Activated T-cell treated with anti-CD3 and anti-CD28 coated beads, Interleukin-2, amount 50 U/mL, for 72 hours (primary cell): ENCODE results near the gene PNLDC1. TPM values are rescaled to one million over a fixed set of nuclear protein-coding genes. Genes with fewer than 3 reads are reported as not detected.
"Not testable (repeated sequence)": the region's sequence is repeated elsewhere in the genome, so short reads cannot be mapped to it uniquely, and the experiment has no call there.

ENCODE experiments used
- ATAC-seq, 2 donors: fragments of 150-1000 bp; cut with Tn5 transposase; replicated peaks in 1 of 2; 2 replicates each; pipeline ENCODE4 v1.10.0; 2021; ENCODE audit warnings: moderate library complexity in 2 of 2, mild to moderate bottlenecking in 1 of 2
- DNase-seq, 2 donors: peaks; one replicate each; pipeline ENCODE4 v3.0.0; 2021 to 2022; ENCODE audit warnings: mixed read lengths in 1 of 2
- H3K27ac Mint-ChIP-seq: one replicate; pipeline ENCODE4 v1.8.0; 2022; ENCODE audit warnings: mild to moderate bottlenecking, moderate library complexity, mixed read lengths
- H3K27me3 Mint-ChIP-seq: one replicate; pipeline ENCODE4 v1.8.0; 2022; ENCODE audit warnings: low read depth, mixed read lengths
- H3K36me3 Mint-ChIP-seq, 2 donors: one replicate each; pipeline ENCODE4 v1.8.0; 2022; ENCODE audit warnings: mixed read lengths in 2 of 2, mild to moderate bottlenecking in 1 of 2; ENCODE audit not compliant: insufficient read depth in 2 of 2
- H3K4me1 Mint-ChIP-seq: one replicate; pipeline ENCODE4 v1.8.0; 2022; ENCODE audit warnings: low read depth, mixed read lengths
- H3K4me3 Mint-ChIP-seq, 2 donors: one replicate each; pipeline ENCODE4 v1.8.0; 2022; ENCODE audit warnings: mild to moderate bottlenecking in 2 of 2, mixed read lengths in 2 of 2, moderate library complexity in 2 of 2
- H3K9me3 Mint-ChIP-seq, 2 donors: one replicate each; pipeline ENCODE4 v1.8.0; 2022; ENCODE audit warnings: mixed read lengths in 2 of 2
- total RNA-seq, 2 donors: library from RNA; stranded (reverse); gene quantifications; one replicate each; pipeline ENCODE4 v1.2.3, GENCODE V29; 2022

Gene PNLDC1
- total RNA-seq, 2 donors from 2014 or later: 0.37 to 0.62 TPM

- peaks cover 66% of the 10 kb centered on the region for H3K4me1 Mint-ChIP-seq
- no peaks in the 10 kb centered on the region for H3K27me3 Mint-ChIP-seq
- peaks cover 13 to 36% of the 10 kb centered on the region in 2 donors for H3K36me3 Mint-ChIP-seq
- peak; percentile 90 to 94 for DNase-seq
- peak within 1 kb of the TSS; percentile 96 to 100 for H3K4me3 Mint-ChIP-seq
- peak; percentile 87 to 88 for ATAC-seq
- H3K27ac Mint-ChIP-seq: peak within 1 kb of the TSS; percentile 97
- no peaks in the 10 kb centered on the region for H3K9me3 Mint-ChIP-seq
These were observed 9.7 kb upstream of the PNLDC1 start, which contains the start of gene MRPL18 for GRCh38 chr6:159790149-159790955. Gene MRPL18 (plus strand): TSS chr6:159790467. CDS start chr6:159790588, 121 bp downstream.

- Mint-ChIP-seq H3K4me3 (peak overlapping the region; percentile 96 to 100), H3K4me1 (peaks cover 66% of the 10 kb centered on the region), H3K27me3 (no peaks in the 10 kb centered on the region), H3K27ac (peak overlapping the region; percentile 97), H3K9me3 (no peaks in the 10 kb centered on the region), H3K36me3 (peaks cover 13 to 38% of the 10 kb centered on the region in 2 donors)
- DNase-seq (peak in 1 of 2 donors; percentile 17), ATAC-seq (no peak)
These were observed 9.0 kb upstream of the PNLDC1 start for GRCh38 chr6:159790956-159791598.

- not testable (repeated sequence) for H3K9me3 Mint-ChIP-seq, H3K4me3 Mint-ChIP-seq, DNase-seq, ATAC-seq, H3K27me3 Mint-ChIP-seq
- peaks cover 67% of the 10 kb centered on the region for H3K4me1 Mint-ChIP-seq
- H3K36me3 Mint-ChIP-seq: peaks cover 7 to 43% of the 10 kb centered on the region in 2 donors
- H3K27ac Mint-ChIP-seq: peak overlapping the region; percentile 86
These were observed 5.1 kb upstream of the PNLDC1 start for GRCh38 chr6:159794976-159795375.

- H3K27ac Mint-ChIP-seq: peak overlapping the region; percentile 94
- peak overlapping the region in 1 of 2 donors; percentile 6 for H3K4me3 Mint-ChIP-seq
- no peaks in the 10 kb centered on the region for H3K9me3 Mint-ChIP-seq
- ATAC-seq (peak in 1 of 2 donors; percentile 47), DNase-seq (no peak)
- H3K4me1 Mint-ChIP-seq: peaks cover 49% of the 10 kb centered on the region
- H3K27me3 Mint-ChIP-seq: no peaks in the 10 kb centered on the region
- H3K36me3 Mint-ChIP-seq: peaks cover 2 to 30% of the 10 kb centered on the region in 2 donors
These were observed 2.5 kb upstream of the PNLDC1 start for GRCh38 chr6:159797554-159797953.

GRCh38 chr6:159801935-159802334 is 1.9 kb downstream of the PNLDC1 start:
- H3K9me3 Mint-ChIP-seq: no peaks in the 10 kb centered on the region
- H3K4me1 Mint-ChIP-seq: peaks cover 15% of the 10 kb centered on the region
- no peak overlapping the region for H3K4me3 Mint-ChIP-seq
- no peaks in the 10 kb centered on the region for H3K27me3 Mint-ChIP-seq
- DNase-seq (no peak), ATAC-seq (no peak)
- H3K36me3 Mint-ChIP-seq: peaks cover 0 to 17% of the 10 kb centered on the region in 2 donors
- no peak overlapping the region for H3K27ac Mint-ChIP-seq

GRCh38 chr6:159804504-159804903 is 4.4 kb downstream of the PNLDC1 start:
- no peak for ATAC-seq

GRCh38 chr6:159805440-159806020 is 5.5 kb downstream of the PNLDC1 start:
- H3K4me1 Mint-ChIP-seq: no peaks in the 10 kb centered on the region
- no peaks in the 10 kb centered on the region for H3K9me3 Mint-ChIP-seq
- H3K27ac Mint-ChIP-seq: no peak overlapping the region
- ATAC-seq (no peak), DNase-seq (no peak)
- no peaks in the 10 kb centered on the region for H3K36me3 Mint-ChIP-seq
- no peak overlapping the region for H3K4me3 Mint-ChIP-seq
- H3K27me3 Mint-ChIP-seq: no peaks in the 10 kb centered on the region

More at GRCh38 chr6:159804504-159804903, 4.4 kb downstream of the PNLDC1 start:
- peaks cover 0 to 1% of the 10 kb centered on the region in 2 donors for H3K36me3 Mint-ChIP-seq
- no peaks in the 10 kb centered on the region for H3K4me1 Mint-ChIP-seq
- H3K27me3 Mint-ChIP-seq: no peaks in the 10 kb centered on the region
- H3K4me3 Mint-ChIP-seq: no peak overlapping the region
- no peak overlapping the region for H3K27ac Mint-ChIP-seq
- no peaks in the 10 kb centered on the region for H3K9me3 Mint-ChIP-seq
- no peak for DNase-seq

GRCh38 chr6:159806021-159806458 is 6.0 kb downstream of the PNLDC1 start:
- H3K27ac Mint-ChIP-seq: no peak overlapping the region
- H3K4me1 Mint-ChIP-seq: no peaks in the 10 kb centered on the region
- no peak for DNase-seq
- H3K4me3 Mint-ChIP-seq: no peak overlapping the region
- H3K9me3 Mint-ChIP-seq: no peaks in the 10 kb centered on the region
- ATAC-seq: no peak
- no peaks in the 10 kb centered on the region for H3K27me3 Mint-ChIP-seq
- no peaks in the 10 kb centered on the region for H3K36me3 Mint-ChIP-seq

GRCh38 chr6:159807150-159807858 is 7.2 kb downstream of the PNLDC1 start:
- ATAC-seq (no peak), DNase-seq (no peak)
- H3K4me1 Mint-ChIP-seq: no peaks in the 10 kb centered on the region
- no peak overlapping the region for H3K27ac Mint-ChIP-seq
- H3K4me3 Mint-ChIP-seq: no peak overlapping the region
- H3K27me3 Mint-ChIP-seq: no peaks in the 10 kb centered on the region
- no peaks in the 10 kb centered on the region for H3K9me3 Mint-ChIP-seq
- no peaks in the 10 kb centered on the region for H3K36me3 Mint-ChIP-seq

GRCh38 chr6:159808647-159809046 is 8.6 kb downstream of the PNLDC1 start:
- ATAC-seq: no peak
- Mint-ChIP-seq H3K4me1 (no peaks in the 10 kb centered on the region), H3K9me3 (no peaks in the 10 kb centered on the region)

GRCh38 chr6:159809149-159809548 is 9.1 kb downstream of the PNLDC1 start:
- Mint-ChIP-seq H3K4me1 (no peaks in the 10 kb centered on the region), H3K36me3 (no peaks in the 10 kb centered on the region), H3K27me3 (no peaks in the 10 kb centered on the region), H3K9me3 (no peaks in the 10 kb centered on the region), H3K27ac (no peak overlapping the region), H3K4me3 (no peak overlapping the region)
- DNase-seq (no peak), ATAC-seq (no peak)

More at GRCh38 chr6:159808647-159809046, 8.6 kb downstream of the PNLDC1 start:
- Mint-ChIP-seq H3K4me3 (no peak overlapping the region), H3K27ac (no peak overlapping the region), H3K27me3 (no peaks in the 10 kb centered on the region), H3K36me3 (no peaks in the 10 kb centered on the region)
- DNase-seq: no peak

- Mint-ChIP-seq H3K4me3 (no peak overlapping the region), H3K4me1 (no peaks in the 10 kb centered on the region), H3K36me3 (no peaks in the 10 kb centered on the region), H3K9me3 (no peaks in the 10 kb centered on the region), H3K27me3 (no peaks in the 10 kb centered on the region), H3K27ac (no peak overlapping the region)
- DNase-seq (no peak), ATAC-seq (no peak)
These were observed 13.7 kb downstream of the PNLDC1 start for GRCh38 chr6:159813781-159814180.
